ENCODE data around the gene SUV39H2.
"Not testable (repeated sequence)": the region's sequence is repeated elsewhere in the genome, so short reads cannot be mapped to it uniquely, and the experiment has no call there.

The SUV39H2 gene

DNA sequence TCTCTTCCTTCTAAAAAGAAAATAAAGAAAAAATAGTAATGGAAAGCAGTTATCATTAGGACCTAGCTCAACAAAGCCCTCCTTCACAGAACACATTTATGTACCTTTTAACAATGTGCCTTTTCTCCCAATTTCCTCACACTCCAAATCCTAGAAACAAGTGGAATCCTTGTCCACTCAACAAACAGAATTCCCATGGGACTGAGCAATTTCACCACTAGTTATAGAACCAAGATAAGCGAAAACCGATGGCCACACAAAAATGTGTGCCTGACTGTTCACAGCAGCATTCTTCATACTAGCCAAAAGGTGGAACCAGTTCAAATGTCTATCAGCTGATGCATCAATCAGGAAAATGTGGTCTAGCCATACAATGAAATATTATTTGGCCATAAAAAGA lies 57.9 kb downstream of the SUV39H2 start:
- no peak for DNase-seq (ENCODE audit: low spot score)

DNA sequence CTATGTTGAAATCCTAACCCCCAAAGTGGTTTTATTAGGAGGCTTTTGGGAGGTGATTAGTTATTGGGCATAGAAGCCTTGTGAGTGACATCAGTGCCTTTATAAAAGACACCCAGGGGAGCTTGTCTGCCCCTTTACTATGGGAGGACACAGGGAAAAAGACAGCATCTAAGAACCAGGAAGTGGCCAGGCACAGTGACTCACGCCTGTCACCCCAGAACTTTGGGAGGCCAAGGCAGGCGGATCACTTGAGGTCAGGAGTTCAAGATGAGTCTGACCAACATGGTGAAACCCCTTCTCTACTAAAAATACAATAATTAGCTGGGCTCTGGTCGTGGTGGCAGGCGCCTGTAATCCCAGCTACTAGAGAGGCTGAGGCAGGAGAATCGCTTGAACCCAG lies 60.3 kb downstream of the SUV39H2 start:
- DNase-seq (ENCODE audit: low spot score), result not testable (repeated sequence)

DNA sequence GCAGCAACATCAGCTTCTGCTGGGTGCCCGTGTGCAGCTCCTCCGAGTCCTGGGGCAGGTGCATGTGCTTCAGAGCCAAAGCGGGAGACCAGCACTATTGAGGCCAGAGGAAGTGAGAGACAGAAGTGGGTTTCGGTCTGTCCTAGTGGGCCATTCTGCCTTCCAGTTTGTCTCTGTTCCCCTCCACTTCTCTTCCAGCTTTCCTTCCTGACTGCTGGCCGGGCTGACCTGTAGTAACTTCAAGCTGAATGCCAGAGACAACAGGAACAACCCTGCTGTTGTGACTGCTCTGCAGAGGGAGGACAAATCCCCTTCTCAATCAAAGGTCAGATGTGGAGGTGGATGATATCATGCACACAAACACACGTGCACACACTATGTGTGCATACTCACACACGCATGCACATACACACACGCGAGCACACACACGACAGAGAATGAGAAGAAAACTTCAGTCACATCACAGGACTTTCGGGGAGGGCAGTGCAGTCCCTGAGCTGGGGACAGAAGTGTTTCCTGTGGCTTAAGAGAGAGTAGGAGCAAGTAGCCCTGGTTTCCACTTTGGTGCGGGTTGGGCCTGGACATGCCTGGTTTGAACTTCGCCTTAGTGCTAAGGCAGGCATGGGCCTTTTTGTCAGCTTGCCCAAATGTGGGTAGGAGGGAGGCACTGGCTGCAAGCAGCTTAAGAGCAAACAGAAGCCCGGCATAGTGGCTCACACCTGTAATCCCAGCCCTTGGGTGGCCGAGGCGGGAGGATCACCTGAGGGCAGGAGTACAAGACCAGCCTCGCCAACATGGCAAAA lies 63.7 kb downstream of the SUV39H2 start:
- DNase-seq (ENCODE audit: low spot score), result not testable (repeated sequence)

DNA sequence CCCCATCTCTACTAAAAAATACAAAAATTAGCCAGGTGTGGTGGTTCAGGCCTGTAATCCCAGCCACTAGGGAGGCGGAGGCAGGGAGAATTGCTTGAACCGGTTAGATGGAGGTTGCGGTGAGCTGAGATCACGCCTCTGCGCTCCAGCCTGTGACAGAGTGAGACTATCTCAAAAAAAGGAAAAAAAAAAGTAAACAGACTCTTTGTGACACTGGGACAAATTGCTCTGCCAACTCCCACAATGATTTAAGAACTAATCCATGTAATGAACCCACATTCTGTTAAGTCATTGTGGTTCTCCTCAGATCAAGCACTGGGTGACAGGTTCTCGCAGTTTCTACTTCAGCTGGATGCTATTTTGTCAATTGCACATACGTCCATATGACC lies 64.3 kb downstream of the SUV39H2 start:
- DNase-seq (ENCODE audit: low spot score), result not testable (repeated sequence)

DNA sequence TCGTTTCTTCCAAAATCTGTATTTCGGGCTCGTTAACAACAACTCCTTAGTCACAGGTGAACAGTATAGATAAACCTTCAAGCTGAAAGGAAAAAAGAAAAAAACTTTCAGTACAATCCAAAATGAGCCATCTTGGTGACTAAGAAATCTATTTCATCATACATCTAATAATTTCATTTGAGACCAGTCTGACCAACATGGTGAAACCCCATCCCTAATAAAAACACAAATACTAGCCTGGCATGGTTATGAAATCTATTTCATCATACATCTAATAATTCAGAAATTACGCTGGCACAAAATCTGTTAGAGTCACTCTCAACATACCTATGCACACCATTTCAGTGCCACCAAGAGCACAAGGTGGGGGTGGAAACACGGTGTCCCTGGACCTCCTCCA lies 66.4 kb downstream of the SUV39H2 start:
- DNase-seq (ENCODE audit: low spot score), result no peak

DNA sequence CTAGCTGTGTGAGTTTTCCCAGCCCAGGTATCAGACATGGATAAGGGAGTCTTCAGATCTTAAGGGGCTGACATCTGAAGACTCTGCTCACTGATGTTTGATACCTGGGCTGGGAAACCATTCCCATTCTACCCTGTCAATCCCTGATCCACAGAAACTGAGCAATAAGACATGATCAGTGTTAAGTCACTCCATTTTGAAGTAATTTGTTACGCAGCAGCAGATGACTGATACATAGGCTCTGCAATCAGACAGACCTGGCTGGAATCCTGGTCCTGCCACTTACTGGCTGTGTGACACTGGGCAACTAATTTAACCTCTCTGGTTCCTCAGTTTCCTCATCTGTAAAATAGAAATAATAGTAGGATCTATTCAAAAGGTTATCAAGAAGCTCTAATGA lies 68.6 kb downstream of the SUV39H2 start:
- no peak for DNase-seq (ENCODE audit: low spot score)

DNA sequence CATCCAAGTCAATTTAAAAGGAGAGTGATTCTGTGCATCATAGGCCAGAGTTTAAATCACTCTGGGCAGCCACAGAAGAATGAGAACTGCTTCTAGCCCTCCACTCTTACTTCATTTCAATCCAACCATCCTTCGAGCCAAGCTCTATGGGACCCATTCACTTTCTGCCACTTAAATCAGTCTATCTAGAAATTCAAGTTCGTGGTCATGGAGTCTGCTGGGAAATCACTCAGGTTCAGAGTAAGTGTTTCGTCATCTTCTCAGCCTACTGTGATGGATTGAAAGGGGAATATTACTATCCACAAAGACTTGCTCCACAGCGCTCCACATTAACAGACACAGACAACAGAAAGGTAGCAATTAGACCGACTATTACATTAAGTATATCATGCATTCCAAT lies 70.6 kb downstream of the SUV39H2 start:
- DNase-seq (ENCODE audit: low spot score), result no peak

DNA sequence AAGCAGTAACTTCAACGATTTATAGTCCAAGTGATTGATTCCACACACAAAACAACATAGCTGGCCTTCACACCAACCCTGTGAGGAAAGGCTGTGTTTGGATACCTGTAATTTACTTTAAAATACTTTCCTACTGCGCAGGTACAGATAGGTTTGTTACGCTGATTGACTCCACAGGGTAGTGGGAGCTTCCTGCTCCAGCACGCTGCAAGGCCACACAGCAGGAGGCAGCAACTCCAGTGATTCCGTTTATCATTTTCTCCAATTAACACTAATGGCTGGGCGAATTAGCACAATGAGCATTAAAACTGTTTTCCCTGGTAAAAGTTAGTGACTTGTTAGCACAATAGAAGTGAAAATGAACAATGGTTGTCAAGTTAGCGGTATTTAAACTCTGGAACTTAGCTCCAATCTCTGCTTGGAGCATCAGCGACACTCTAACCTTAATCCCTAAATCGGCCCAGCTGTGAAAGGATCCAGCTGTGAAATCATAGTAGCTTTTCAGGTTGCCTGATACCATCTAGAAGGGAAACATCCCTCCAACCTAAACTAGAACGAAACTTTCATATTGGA lies 74.3 kb downstream of the SUV39H2 start:
- DNase-seq (ENCODE audit: low spot score), result peak; percentile 17

DNA sequence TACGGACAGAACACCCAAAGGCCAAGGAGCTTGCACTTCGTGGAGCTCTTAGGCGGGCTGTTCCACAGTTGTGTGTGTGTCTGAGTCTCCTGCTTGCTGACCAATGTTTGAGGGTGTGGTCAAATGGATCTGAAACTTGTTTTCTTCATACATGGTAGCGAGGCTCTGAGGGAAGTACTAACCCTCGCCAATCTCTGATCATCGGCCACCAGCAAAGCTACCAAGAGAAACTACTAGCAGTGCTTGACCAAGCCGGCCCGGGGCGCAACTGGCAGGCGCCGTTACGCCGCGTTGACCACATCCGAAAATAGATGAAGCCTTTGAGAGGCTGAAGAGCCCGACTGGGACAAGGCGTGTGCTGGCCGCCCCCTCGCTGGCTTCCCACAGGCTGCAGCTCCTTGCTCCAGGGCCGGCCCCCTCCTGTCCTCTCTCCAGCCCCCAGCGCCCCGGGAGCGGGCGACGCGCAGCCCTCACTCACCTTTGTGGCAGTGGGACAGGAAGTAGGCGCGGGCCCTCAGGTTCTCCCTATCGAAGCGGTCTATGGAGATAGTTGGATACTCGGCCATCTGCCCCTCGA lies 74.8 kb downstream of the SUV39H2 start:
- peak; percentile 12 for DNase-seq (ENCODE audit: low spot score)

Data from germinal center (tissue), 1 donor.